ENCODE measurements around the gene TACO1. TPM values are rescaled to one million over a fixed set of nuclear protein-coding genes. Genes with fewer than 3 reads are reported as not detected.

The TACO1 gene
- total RNA-seq, 1 donor from 2014 or later, result 19.5 TPM

- Histone ChIP-seq H3K4me1 (ENCODE audit: insufficient read depth, low read length) (no peaks in the 10 kb centered on the region), H3K4me2 (ENCODE audit: low read length) (no peak overlapping the region), H4K20me1 (ENCODE audit: insufficient read depth, low read length) (peaks cover 67% of the 10 kb centered on the region), H3K27me3 (ENCODE audit: insufficient read depth, low read length) (no peaks in the 10 kb centered on the region), H3K9me3 (ENCODE audit: insufficient read depth, low read depth, low read length) (no peaks in the 10 kb centered on the region), H3K9ac (ENCODE audit: low read length) (no peak overlapping the region), H3K4me3 (ENCODE audit: insufficient read depth, low read depth, low read length) (no peak overlapping the region), H3K36me3 (ENCODE audit: insufficient read depth, low read length) (peaks cover 33% of the 10 kb centered on the region), H3K79me2 (ENCODE audit: insufficient read depth, low read length) (peaks cover 48% of the 10 kb centered on the region), H3K27ac (ENCODE audit: low read depth, low read length) (no peak overlapping the region), H2AFZ (ENCODE audit: low read depth, low read length) (no peak overlapping the region)
- TF ChIP-seq EZH2 (IDR thresholded peaks at IDR 0.05; ENCODE audit: insufficient read depth, low read length) (no peak), CTCF (IDR thresholded peaks at IDR 0.05; ENCODE audit: insufficient read depth, low read depth, low read length) (no peak)
- no peaks in the 10 kb centered on the region for H3K27me3 Mint-ChIP-seq (ENCODE audit: low read depth, unreplicated experiment)
- H3K9me3 Mint-ChIP-seq (ENCODE audit: unreplicated experiment), result no peaks in the 10 kb centered on the region
- no peak overlapping the region for H3K4me3 Mint-ChIP-seq (ENCODE audit: unreplicated experiment)
- peaks cover 20% of the 10 kb centered on the region for H3K36me3 Mint-ChIP-seq (ENCODE audit: low read depth, unreplicated experiment)
- no peak overlapping the region for H3K27ac Mint-ChIP-seq (ENCODE audit: unreplicated experiment)
- FAIRE-seq (no peak), DNase-seq (ENCODE audit: low read depth) (no peak)
- H3K4me1 Mint-ChIP-seq (ENCODE audit: low read depth, unreplicated experiment), result peaks cover 10% of the 10 kb centered on the region
These were observed 21.1 kb upstream of the TACO1 start for GRCh38 chr17:63579633-63580032.

- Histone ChIP-seq H3K4me3 (ENCODE audit: insufficient read depth, low read depth, low read length) (no peak overlapping the region), H3K79me2 (ENCODE audit: insufficient read depth, low read length) (no peaks in the 10 kb centered on the region), H2AFZ (ENCODE audit: low read depth, low read length) (no peak overlapping the region), H3K27me3 (ENCODE audit: insufficient read depth, low read length) (no peaks in the 10 kb centered on the region), H3K9me3 (ENCODE audit: insufficient read depth, low read depth, low read length) (no peaks in the 10 kb centered on the region), H3K27ac (ENCODE audit: low read depth, low read length) (no peak overlapping the region), H3K4me2 (ENCODE audit: low read length) (no peak overlapping the region), H3K9ac (ENCODE audit: low read length) (no peak overlapping the region), H4K20me1 (ENCODE audit: insufficient read depth, low read length) (peaks cover 28% of the 10 kb centered on the region), H3K36me3 (ENCODE audit: insufficient read depth, low read length) (peaks cover 53% of the 10 kb centered on the region), H3K4me1 (ENCODE audit: insufficient read depth, low read length) (peaks cover 2% of the 10 kb centered on the region)
- TF ChIP-seq EZH2 (IDR thresholded peaks at IDR 0.05; ENCODE audit: insufficient read depth, low read length) (no peak), CTCF (IDR thresholded peaks at IDR 0.05; ENCODE audit: insufficient read depth, low read depth, low read length) (no peak)
- no peak for DNase-seq (ENCODE audit: low read depth)
- Mint-ChIP-seq H3K27ac (ENCODE audit: unreplicated experiment) (no peak overlapping the region), H3K4me3 (ENCODE audit: unreplicated experiment) (no peak overlapping the region), H3K36me3 (ENCODE audit: low read depth, unreplicated experiment) (peaks cover 30% of the 10 kb centered on the region), H3K9me3 (ENCODE audit: unreplicated experiment) (no peaks in the 10 kb centered on the region), H3K4me1 (ENCODE audit: low read depth, unreplicated experiment) (peaks cover 5% of the 10 kb centered on the region), H3K27me3 (ENCODE audit: low read depth, unreplicated experiment) (no peaks in the 10 kb centered on the region)
- FAIRE-seq, result no peak
These were observed 12.9 kb upstream of the TACO1 start for GRCh38 chr17:63587770-63588169.

GRCh38 chr17:63588797-63589196, 11.9 kb upstream of the TACO1 start:
- no peaks in the 10 kb centered on the region for H3K27me3 ChIP-seq (ENCODE audit: insufficient read depth, low read length)
- Mint-ChIP-seq H3K27ac (ENCODE audit: unreplicated experiment) (no peak overlapping the region), H3K27me3 (ENCODE audit: low read depth, unreplicated experiment) (no peaks in the 10 kb centered on the region), H3K4me1 (ENCODE audit: low read depth, unreplicated experiment) (peaks cover 11% of the 10 kb centered on the region), H3K9me3 (ENCODE audit: unreplicated experiment) (no peaks in the 10 kb centered on the region), H3K36me3 (ENCODE audit: low read depth, unreplicated experiment) (peaks cover 27% of the 10 kb centered on the region), H3K4me3 (ENCODE audit: unreplicated experiment) (no peak overlapping the region)
- no peak overlapping the region for H3K4me2 ChIP-seq (ENCODE audit: low read length)
- no peak overlapping the region for H2AFZ ChIP-seq (ENCODE audit: low read depth, low read length)
- peaks cover 19% of the 10 kb centered on the region for H4K20me1 ChIP-seq (ENCODE audit: insufficient read depth, low read length)
- H3K79me2 ChIP-seq (ENCODE audit: insufficient read depth, low read length), result no peaks in the 10 kb centered on the region
- no peaks in the 10 kb centered on the region for H3K9me3 ChIP-seq (ENCODE audit: insufficient read depth, low read depth, low read length)
- TF ChIP-seq EZH2 (IDR thresholded peaks at IDR 0.05; ENCODE audit: insufficient read depth, low read length) (no peak), CTCF (IDR thresholded peaks at IDR 0.05; ENCODE audit: insufficient read depth, low read depth, low read length) (no peak)
- H3K36me3 ChIP-seq (ENCODE audit: insufficient read depth, low read length), result peaks cover 47% of the 10 kb centered on the region
- no peak for DNase-seq (ENCODE audit: low read depth)
- H3K9ac ChIP-seq (ENCODE audit: low read length), result no peak overlapping the region
- H3K4me1 ChIP-seq (ENCODE audit: insufficient read depth, low read length), result peaks cover 2% of the 10 kb centered on the region
- no peak overlapping the region for H3K4me3 ChIP-seq (ENCODE audit: insufficient read depth, low read depth, low read length)
- FAIRE-seq, result no peak
- no peak overlapping the region for H3K27ac ChIP-seq (ENCODE audit: low read depth, low read length)

Data from astrocyte (in vitro differentiated cells and primary cell).